GM23338 (cell line): ENCODE measurements around the gene PSMG4.

Source experiments
- CREB1 ChIP-seq: fragments of 250-450 bp; sonication (Bioruptor Pico); IDR thresholded peaks from 2 replicates; pipeline ENCODE4 v1.5.0; 2020; ENCODE audit warnings: low read depth, mild to moderate bottlenecking, moderate library complexity
- EZH2 ChIP-seq: fragments of 200-600 bp; sonication (generic); IDR thresholded peaks from one replicate; pipeline ENCODE4 v1.8.0; 2017; ENCODE audit warnings: antibody characterized with exemption, mild to moderate bottlenecking, low read depth; ENCODE audit not compliant: unreplicated experiment
- EZH2phosphoT487 ChIP-seq: fragments of 200-600 bp; sonication (generic); IDR thresholded peaks from one replicate; pipeline ENCODE4 v1.8.1; 2018; ENCODE audit warnings: antibody characterized with exemption; ENCODE audit not compliant: unreplicated experiment
- JUNB ChIP-seq: IDR thresholded peaks from one replicate; pipeline ENCODE4 v1.6.1; 2016; ENCODE audit warnings: antibody characterized with exemption; ENCODE audit not compliant: unreplicated experiment
- NANOG ChIP-seq: IDR thresholded peaks from 2 replicates; pipeline ENCODE4 v1.6.1; 2016; ENCODE audit warnings: antibody characterized with exemption, borderline replicate concordance
- POLR2AphosphoS5 ChIP-seq: IDR thresholded peaks from 2 replicates; pipeline ENCODE4 v1.6.1; 2016; ENCODE audit warnings: antibody characterized with exemption, low read depth
- STAT1 ChIP-seq: IDR thresholded peaks from one replicate; pipeline ENCODE4 v1.6.1; 2016; ENCODE audit warnings: antibody characterized with exemption; ENCODE audit not compliant: unreplicated experiment
- ZNF114 ChIP-seq: fragments of 250-450 bp; sonication (Bioruptor Pico); IDR thresholded peaks from 2 replicates; pipeline ENCODE4 v1.5.0; 2020; ENCODE audit warnings: mild to moderate bottlenecking, moderate library complexity
- ZNF331 ChIP-seq: fragments of 250-450 bp; sonication (Bioruptor Pico); IDR thresholded peaks from 2 replicates; pipeline ENCODE4 v1.5.0; 2020; ENCODE audit warnings: low read depth, mild to moderate bottlenecking, moderate library complexity
- TF ChIP-seq, protein P1 (sequence below), 2 experiments: fragments of 200-600 bp in 1 of 2; sonication (generic) in 1 of 2; conservative IDR thresholded peaks; 2 replicates each; pipeline versions ENCODE4 v1.5.1 to v1.6.1; 2016 to 2017; ENCODE audit warnings: antibody characterized with exemption in 2 of 2, low read depth in 2 of 2, mild to moderate bottlenecking in 2 of 2, moderate library complexity in 1 of 2
- TF ChIP-seq, protein P2 (sequence below): IDR thresholded peaks from 2 replicates; pipeline ENCODE4 v1.6.1; 2016; ENCODE audit warnings: antibody characterized with exemption
- TF ChIP-seq, protein P3 (sequence below): IDR thresholded peaks from one replicate; pipeline ENCODE4 v1.6.1; 2018; ENCODE audit warnings: antibody characterized with exemption; ENCODE audit not compliant: unreplicated experiment
- TF ChIP-seq, protein P4 (sequence below): fragments of 250-450 bp; sonication (Bioruptor Pico); IDR thresholded peaks from 2 replicates; pipeline ENCODE4 v1.5.0; 2020; ENCODE audit warnings: mild to moderate bottlenecking, moderate library complexity

DNA sequence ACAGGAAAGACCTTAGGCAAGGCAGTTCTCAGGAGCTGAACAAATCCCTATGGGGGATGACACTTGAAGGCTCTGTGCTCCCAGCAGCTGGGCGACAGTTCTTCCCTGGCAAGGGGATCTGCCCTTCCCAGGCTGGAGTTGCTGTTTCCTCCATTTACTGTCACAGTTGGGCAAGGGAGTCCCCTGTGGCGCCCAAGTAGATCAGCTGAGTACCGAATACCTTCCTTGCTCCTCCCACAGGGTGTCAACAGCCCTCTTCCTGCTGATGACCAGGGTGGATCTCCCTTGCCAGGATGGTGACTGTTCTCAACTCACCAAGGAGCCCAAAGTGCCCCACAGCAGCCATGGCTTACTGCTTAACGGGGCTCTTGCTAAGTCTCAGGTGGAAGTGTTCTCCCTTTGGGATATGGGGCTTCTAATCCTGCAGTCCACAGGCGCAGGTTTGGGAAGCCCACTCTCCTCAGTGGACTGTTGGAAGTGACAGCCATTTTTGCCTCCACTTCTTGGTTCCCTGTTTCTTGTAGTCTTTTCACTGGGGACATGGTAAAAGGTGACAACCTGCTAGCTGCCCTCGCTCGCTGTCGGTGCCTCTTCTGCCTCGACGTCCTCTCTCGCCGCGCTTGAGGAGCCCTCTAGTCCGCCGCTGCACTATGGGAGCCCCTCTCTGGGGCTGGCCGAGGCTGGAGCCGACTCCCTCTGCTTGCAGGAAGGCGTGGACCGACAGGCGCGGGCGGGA is 5.7 kb upstream of the PSMG4 start:
- TF ChIP-seq EZH2 (no peak), POLR2AphosphoS5 (no peak), CREB1 (CRISPR knock-in tag) (no peak), EZH2phosphoT487 (no peak), ZNF114 (no peak), NANOG (no peak), JUNB (no peak), ZNF331 (CRISPR knock-in tag) (no peak), STAT1 (no peak)
- TF ChIP-seq, protein P1, sequence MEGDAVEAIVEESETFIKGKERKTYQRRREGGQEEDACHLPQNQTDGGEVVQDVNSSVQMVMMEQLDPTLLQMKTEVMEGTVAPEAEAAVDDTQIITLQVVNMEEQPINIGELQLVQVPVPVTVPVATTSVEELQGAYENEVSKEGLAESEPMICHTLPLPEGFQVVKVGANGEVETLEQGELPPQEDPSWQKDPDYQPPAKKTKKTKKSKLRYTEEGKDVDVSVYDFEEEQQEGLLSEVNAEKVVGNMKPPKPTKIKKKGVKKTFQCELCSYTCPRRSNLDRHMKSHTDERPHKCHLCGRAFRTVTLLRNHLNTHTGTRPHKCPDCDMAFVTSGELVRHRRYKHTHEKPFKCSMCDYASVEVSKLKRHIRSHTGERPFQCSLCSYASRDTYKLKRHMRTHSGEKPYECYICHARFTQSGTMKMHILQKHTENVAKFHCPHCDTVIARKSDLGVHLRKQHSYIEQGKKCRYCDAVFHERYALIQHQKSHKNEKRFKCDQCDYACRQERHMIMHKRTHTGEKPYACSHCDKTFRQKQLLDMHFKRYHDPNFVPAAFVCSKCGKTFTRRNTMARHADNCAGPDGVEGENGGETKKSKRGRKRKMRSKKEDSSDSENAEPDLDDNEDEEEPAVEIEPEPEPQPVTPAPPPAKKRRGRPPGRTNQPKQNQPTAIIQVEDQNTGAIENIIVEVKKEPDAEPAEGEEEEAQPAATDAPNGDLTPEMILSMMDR (conservative IDR thresholded peaks at IDR 0.05; ENCODE audit: low read depth in 2 of 2) = no peak
- TF ChIP-seq, protein P2, sequence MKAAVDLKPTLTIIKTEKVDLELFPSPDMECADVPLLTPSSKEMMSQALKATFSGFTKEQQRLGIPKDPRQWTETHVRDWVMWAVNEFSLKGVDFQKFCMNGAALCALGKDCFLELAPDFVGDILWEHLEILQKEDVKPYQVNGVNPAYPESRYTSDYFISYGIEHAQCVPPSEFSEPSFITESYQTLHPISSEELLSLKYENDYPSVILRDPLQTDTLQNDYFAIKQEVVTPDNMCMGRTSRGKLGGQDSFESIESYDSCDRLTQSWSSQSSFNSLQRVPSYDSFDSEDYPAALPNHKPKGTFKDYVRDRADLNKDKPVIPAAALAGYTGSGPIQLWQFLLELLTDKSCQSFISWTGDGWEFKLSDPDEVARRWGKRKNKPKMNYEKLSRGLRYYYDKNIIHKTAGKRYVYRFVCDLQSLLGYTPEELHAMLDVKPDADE = no peak
- TF ChIP-seq, protein P3, sequence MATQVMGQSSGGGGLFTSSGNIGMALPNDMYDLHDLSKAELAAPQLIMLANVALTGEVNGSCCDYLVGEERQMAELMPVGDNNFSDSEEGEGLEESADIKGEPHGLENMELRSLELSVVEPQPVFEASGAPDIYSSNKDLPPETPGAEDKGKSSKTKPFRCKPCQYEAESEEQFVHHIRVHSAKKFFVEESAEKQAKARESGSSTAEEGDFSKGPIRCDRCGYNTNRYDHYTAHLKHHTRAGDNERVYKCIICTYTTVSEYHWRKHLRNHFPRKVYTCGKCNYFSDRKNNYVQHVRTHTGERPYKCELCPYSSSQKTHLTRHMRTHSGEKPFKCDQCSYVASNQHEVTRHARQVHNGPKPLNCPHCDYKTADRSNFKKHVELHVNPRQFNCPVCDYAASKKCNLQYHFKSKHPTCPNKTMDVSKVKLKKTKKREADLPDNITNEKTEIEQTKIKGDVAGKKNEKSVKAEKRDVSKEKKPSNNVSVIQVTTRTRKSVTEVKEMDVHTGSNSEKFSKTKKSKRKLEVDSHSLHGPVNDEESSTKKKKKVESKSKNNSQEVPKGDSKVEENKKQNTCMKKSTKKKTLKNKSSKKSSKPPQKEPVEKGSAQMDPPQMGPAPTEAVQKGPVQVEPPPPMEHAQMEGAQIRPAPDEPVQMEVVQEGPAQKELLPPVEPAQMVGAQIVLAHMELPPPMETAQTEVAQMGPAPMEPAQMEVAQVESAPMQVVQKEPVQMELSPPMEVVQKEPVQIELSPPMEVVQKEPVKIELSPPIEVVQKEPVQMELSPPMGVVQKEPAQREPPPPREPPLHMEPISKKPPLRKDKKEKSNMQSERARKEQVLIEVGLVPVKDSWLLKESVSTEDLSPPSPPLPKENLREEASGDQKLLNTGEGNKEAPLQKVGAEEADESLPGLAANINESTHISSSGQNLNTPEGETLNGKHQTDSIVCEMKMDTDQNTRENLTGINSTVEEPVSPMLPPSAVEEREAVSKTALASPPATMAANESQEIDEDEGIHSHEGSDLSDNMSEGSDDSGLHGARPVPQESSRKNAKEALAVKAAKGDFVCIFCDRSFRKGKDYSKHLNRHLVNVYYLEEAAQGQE = no peak
- TF ChIP-seq, protein P4, sequence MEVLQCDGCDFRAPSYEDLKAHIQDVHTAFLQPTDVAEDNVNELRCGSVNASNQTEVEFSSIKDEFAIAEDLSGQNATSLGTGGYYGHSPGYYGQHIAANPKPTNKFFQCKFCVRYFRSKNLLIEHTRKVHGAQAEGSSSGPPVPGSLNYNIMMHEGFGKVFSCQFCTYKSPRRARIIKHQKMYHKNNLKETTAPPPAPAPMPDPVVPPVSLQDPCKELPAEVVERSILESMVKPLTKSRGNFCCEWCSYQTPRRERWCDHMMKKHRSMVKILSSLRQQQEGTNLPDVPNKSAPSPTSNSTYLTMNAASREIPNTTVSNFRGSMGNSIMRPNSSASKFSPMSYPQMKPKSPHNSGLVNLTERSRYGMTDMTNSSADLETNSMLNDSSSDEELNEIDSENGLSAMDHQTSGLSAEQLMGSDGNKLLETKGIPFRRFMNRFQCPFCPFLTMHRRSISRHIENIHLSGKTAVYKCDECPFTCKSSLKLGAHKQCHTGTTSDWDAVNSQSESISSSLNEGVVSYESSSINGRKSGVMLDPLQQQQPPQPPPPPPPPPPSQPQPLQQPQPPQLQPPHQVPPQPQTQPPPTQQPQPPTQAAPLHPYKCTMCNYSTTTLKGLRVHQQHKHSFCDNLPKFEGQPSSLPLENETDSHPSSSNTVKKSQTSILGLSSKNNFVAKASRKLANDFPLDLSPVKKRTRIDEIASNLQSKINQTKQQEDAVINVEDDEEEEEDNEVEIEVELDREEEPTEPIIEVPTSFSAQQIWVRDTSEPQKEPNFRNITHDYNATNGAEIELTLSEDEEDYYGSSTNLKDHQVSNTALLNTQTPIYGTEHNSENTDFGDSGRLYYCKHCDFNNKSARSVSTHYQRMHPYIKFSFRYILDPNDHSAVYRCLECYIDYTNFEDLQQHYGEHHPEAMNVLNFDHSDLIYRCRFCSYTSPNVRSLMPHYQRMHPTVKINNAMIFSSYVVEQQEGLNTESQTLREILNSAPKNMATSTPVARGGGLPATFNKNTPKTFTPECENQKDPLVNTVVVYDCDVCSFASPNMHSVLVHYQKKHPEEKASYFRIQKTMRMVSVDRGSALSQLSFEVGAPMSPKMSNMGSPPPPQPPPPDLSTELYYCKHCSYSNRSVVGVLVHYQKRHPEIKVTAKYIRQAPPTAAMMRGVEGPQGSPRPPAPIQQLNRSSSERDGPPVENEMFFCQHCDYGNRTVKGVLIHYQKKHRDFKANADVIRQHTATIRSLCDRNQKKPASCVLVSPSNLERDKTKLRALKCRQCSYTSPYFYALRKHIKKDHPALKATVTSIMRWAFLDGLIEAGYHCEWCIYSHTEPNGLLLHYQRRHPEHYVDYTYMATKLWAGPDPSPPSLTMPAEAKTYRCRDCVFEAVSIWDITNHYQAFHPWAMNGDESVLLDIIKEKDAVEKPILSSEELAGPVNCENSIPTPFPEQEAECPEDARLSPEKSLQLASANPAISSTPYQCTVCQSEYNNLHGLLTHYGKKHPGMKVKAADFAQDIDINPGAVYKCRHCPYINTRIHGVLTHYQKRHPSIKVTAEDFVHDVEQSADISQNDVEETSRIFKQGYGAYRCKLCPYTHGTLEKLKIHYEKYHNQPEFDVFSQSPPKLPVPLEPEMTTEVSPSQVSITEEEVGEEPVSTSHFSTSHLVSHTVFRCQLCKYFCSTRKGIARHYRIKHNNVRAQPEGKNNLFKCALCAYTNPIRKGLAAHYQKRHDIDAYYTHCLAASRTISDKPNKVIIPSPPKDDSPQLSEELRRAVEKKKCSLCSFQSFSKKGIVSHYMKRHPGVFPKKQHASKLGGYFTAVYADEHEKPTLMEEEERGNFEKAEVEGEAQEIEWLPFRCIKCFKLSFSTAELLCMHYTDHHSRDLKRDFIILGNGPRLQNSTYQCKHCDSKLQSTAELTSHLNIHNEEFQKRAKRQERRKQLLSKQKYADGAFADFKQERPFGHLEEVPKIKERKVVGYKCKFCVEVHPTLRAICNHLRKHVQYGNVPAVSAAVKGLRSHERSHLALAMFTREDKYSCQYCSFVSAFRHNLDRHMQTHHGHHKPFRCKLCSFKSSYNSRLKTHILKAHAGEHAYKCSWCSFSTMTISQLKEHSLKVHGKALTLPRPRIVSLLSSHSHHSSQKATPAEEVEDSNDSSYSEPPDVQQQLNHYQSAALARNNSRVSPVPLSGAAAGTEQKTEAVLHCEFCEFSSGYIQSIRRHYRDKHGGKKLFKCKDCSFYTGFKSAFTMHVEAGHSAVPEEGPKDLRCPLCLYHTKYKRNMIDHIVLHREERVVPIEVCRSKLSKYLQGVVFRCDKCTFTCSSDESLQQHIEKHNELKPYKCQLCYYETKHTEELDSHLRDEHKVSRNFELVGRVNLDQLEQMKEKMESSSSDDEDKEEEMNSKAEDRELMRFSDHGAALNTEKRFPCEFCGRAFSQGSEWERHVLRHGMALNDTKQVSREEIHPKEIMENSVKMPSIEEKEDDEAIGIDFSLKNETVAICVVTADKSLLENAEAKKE = no peak
